Measurements from ENCODE around the gene SDC3.

Gene SDC3

GRCh38 chr1:30882678-30883388 is 25.7 kb downstream of the SDC3 start:
- no peak overlapping the region for H3K4me3 ChIP-seq (ENCODE audit: low read depth, low read length)
- DNase-seq (ENCODE audit: low read depth), result no peak
- TF ChIP-seq CTCF (conservative IDR thresholded peaks at IDR 0.05; ENCODE audit: low read depth, low read length), result no peak

GRCh38 chr1:30881319-30882181 is 27.0 kb downstream of the SDC3 start:
- no peak for DNase-seq (ENCODE audit: low read depth)
- TF ChIP-seq CTCF (conservative IDR thresholded peaks at IDR 0.05; ENCODE audit: low read depth, low read length), result no peak
- H3K4me3 ChIP-seq (ENCODE audit: low read depth, low read length), result no peak overlapping the region

GRCh38 chr1:30880678-30881318 is 27.8 kb downstream of the SDC3 start:
- no peak for TF ChIP-seq CTCF (conservative IDR thresholded peaks at IDR 0.05; ENCODE audit: low read depth, low read length)
- DNase-seq (ENCODE audit: low read depth), result no peak
- no peak overlapping the region for H3K4me3 ChIP-seq (ENCODE audit: low read depth, low read length)

GRCh38 chr1:30879940-30880677 is 28.4 kb downstream of the SDC3 start:
- no peak for TF ChIP-seq CTCF (conservative IDR thresholded peaks at IDR 0.05; ENCODE audit: low read depth, low read length)
- H3K4me3 ChIP-seq (ENCODE audit: low read depth, low read length), result no peak overlapping the region
- DNase-seq (ENCODE audit: low read depth), result no peak

GRCh38 chr1:30879126-30879786 is 29.3 kb downstream of the SDC3 start:
- no peak for DNase-seq (ENCODE audit: low read depth)
- no peak overlapping the region for H3K4me3 ChIP-seq (ENCODE audit: low read depth, low read length)
- no peak for TF ChIP-seq CTCF (conservative IDR thresholded peaks at IDR 0.05; ENCODE audit: low read depth, low read length)

- TF ChIP-seq CTCF (conservative IDR thresholded peaks at IDR 0.05; ENCODE audit: low read depth, low read length), result no peak
- H3K4me3 ChIP-seq (ENCODE audit: low read depth, low read length), result no peak overlapping the region
- no peak for DNase-seq (ENCODE audit: low read depth)
Observed at GRCh38 chr1:30878559-30878958, 30.0 kb downstream of the SDC3 start.
